ENCODE results near the gene RREB1.

GRCh38 chr6:7074870-7075269 lies 32.9 kb upstream of the RREB1 start:
- no peak for TF ChIP-seq POLR2AphosphoS5 (IDR thresholded peaks at IDR 0.05; ENCODE audit: low read depth)
- TF ChIP-seq, protein P1, sequence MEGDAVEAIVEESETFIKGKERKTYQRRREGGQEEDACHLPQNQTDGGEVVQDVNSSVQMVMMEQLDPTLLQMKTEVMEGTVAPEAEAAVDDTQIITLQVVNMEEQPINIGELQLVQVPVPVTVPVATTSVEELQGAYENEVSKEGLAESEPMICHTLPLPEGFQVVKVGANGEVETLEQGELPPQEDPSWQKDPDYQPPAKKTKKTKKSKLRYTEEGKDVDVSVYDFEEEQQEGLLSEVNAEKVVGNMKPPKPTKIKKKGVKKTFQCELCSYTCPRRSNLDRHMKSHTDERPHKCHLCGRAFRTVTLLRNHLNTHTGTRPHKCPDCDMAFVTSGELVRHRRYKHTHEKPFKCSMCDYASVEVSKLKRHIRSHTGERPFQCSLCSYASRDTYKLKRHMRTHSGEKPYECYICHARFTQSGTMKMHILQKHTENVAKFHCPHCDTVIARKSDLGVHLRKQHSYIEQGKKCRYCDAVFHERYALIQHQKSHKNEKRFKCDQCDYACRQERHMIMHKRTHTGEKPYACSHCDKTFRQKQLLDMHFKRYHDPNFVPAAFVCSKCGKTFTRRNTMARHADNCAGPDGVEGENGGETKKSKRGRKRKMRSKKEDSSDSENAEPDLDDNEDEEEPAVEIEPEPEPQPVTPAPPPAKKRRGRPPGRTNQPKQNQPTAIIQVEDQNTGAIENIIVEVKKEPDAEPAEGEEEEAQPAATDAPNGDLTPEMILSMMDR (conservative IDR thresholded peaks at IDR 0.05; ENCODE audit: low read depth in 2 of 2): no peak
- TF ChIP-seq EZH2 (IDR thresholded peaks at IDR 0.05; ENCODE audit: low read depth, unreplicated experiment): no peak
- TF ChIP-seq REST (IDR thresholded peaks at IDR 0.05; ENCODE audit: unreplicated experiment): no peak
- no peak for TF ChIP-seq EZH2phosphoT487 (IDR thresholded peaks at IDR 0.05; ENCODE audit: unreplicated experiment)
- TF ChIP-seq ZNF462 (CRISPR knock-in tag; IDR thresholded peaks at IDR 0.05): no peak
- no peak for TF ChIP-seq STAT1 (IDR thresholded peaks at IDR 0.05; ENCODE audit: unreplicated experiment)
- no peak for TF ChIP-seq JUNB (IDR thresholded peaks at IDR 0.05; ENCODE audit: unreplicated experiment)
- TF ChIP-seq ETS1 (IDR thresholded peaks at IDR 0.05): no peak
- TF ChIP-seq CREB1 (CRISPR knock-in tag; IDR thresholded peaks at IDR 0.05; ENCODE audit: low read depth): no peak
- TF ChIP-seq NANOG (IDR thresholded peaks at IDR 0.05; ENCODE audit: borderline replicate concordance): no peak
- TF ChIP-seq ZNF331 (CRISPR knock-in tag; IDR thresholded peaks at IDR 0.05; ENCODE audit: low read depth): no peak

All from GM23338 (cell line).